Measurements from ENCODE around the gene DNMT3A. TPM values are rescaled to one million over a fixed set of nuclear protein-coding genes. Genes with fewer than 3 reads are reported as not detected.

DNMT3A gene
- total and polyA plus RNA-seq, 2 donors from 2014 or later, result 6.5 to 31.4 TPM

DNA sequence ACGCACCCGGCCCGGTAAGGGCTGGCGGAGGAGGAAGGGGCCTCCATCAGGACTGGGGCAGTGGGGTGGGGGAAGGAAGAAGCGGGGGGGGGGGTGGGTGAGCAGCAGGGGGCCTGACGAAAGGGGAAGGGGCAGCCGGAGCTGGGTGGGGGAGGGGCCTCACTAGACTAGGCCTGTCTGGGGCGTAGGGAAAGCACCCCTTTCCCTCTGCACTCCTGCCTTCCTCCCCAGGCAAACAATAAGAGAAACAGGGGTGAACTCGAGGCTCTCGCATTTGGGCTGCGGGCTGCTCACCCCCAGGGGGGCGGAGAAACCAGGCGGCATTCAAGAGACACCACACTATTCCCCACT is 90.7 kb downstream of the DNMT3A start:
- intact Hi-C loops (cut with DNase I), result no loop called here
- TF ChIP-seq, protein P1, sequence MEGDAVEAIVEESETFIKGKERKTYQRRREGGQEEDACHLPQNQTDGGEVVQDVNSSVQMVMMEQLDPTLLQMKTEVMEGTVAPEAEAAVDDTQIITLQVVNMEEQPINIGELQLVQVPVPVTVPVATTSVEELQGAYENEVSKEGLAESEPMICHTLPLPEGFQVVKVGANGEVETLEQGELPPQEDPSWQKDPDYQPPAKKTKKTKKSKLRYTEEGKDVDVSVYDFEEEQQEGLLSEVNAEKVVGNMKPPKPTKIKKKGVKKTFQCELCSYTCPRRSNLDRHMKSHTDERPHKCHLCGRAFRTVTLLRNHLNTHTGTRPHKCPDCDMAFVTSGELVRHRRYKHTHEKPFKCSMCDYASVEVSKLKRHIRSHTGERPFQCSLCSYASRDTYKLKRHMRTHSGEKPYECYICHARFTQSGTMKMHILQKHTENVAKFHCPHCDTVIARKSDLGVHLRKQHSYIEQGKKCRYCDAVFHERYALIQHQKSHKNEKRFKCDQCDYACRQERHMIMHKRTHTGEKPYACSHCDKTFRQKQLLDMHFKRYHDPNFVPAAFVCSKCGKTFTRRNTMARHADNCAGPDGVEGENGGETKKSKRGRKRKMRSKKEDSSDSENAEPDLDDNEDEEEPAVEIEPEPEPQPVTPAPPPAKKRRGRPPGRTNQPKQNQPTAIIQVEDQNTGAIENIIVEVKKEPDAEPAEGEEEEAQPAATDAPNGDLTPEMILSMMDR (IDR thresholded peaks at IDR 0.05; ENCODE audit: borderline replicate concordance, extremely low read depth, insufficient read depth), result no peak
- FAIRE-seq, result no peak

DNA sequence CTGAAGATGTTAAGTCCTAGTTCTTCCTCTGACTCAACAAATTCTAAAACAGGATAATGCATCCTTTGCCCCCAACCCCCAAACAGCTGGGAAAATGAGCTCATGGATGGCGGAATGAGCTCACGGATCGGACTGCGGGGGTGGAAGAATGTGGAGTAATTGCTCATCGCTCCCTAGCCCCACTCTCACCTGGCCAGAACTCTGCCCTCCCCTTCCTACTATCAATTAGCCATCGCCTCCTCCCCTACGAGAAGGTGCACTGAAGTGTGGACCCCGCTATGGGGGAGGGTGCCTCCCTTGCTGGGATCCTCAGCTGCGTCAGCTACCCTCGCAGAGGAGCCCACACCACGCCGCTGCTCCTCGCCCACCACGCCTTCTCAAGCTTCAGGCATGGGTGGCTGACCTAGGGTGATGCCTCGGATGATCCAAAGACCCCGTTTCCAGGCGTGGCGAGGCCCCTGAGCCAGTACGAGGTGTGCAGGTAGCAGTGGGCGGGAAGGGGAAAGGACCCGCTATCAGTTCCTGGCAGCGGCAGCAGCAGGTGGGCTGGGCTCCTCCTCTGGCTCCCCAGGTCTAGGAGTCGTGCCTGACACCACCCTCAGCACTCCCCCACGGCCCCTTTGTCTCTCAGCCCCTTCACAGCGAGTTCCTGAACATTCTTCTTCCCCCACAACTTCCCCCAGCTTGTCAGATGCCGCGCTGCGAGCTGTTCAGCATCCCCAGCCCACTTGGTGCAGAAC is 91.2 kb downstream of the DNMT3A start:
- H3K9me3 ChIP-seq (ENCODE audit: control insufficient read depth in 2 of 3, insufficient read depth in 1 of 3, low read length in 3 of 3), result no peaks in the 10 kb centered on the region
- H3K4me3 ChIP-seq (ENCODE audit: low read length in 3 of 3), result peak overlapping the region in 1 of 3 donors; percentile 54
- intact Hi-C loops (cut with DNase I), result no loop called here
- TF ChIP-seq, protein P1 (IDR thresholded peaks at IDR 0.05; ENCODE audit: borderline replicate concordance, extremely low read depth, insufficient read depth), result no peak
- FAIRE-seq (no peak), DNase-seq (peak in 4 of 5 donors; percentile 77 to 87 (median 84))
- H3K36me3 ChIP-seq (ENCODE audit: control insufficient read depth in 2 of 3, insufficient read depth in 3 of 3, low read length in 3 of 3), result peaks cover under 1 to 19% (median 19%) of the 10 kb centered on the region in 3 donors
- no peak overlapping the region for H3K27ac ChIP-seq (ENCODE audit: low read depth in 2 of 2, low read length in 2 of 2)
- peak overlapping the region in 1 of 3 donors; percentile 20 for H3K9ac ChIP-seq (ENCODE audit: low read length in 3 of 3)
- no peaks in the 10 kb centered on the region for H3K27me3 ChIP-seq (ENCODE audit: control insufficient read depth, insufficient read depth, low read length)
- peaks cover 0 to 5% (median 0%) of the 10 kb centered on the region in 3 donors for H3K4me1 ChIP-seq (ENCODE audit: control insufficient read depth in 2 of 3, insufficient read depth in 2 of 3, low read depth in 1 of 3, low read length in 3 of 3)

More for the DNA sequence above, 90.7 kb downstream of the DNMT3A start:
- DNase-seq, result peak in 2 of 5 donors; percentile 53 to 88
- Histone ChIP-seq H3K4me3 (ENCODE audit: low read length in 3 of 3) (peak overlapping the region in 2 of 3 donors; percentile 51 to 59), H3K27me3 (ENCODE audit: control insufficient read depth, insufficient read depth, low read length) (no peaks in the 10 kb centered on the region), H3K9ac (ENCODE audit: low read length in 3 of 3) (no peak overlapping the region), H3K4me1 (ENCODE audit: control insufficient read depth in 2 of 3, insufficient read depth in 2 of 3, low read depth in 1 of 3, low read length in 3 of 3) (peaks cover 0 to 5% (median 0%) of the 10 kb centered on the region in 3 donors), H3K9me3 (ENCODE audit: control insufficient read depth in 2 of 3, insufficient read depth in 1 of 3, low read length in 3 of 3) (no peaks in the 10 kb centered on the region), H3K36me3 (ENCODE audit: control insufficient read depth in 2 of 3, insufficient read depth in 3 of 3, low read length in 3 of 3) (peaks cover 3 to 18% (median 17%) of the 10 kb centered on the region in 3 donors), H3K27ac (ENCODE audit: low read depth in 2 of 2, low read length in 2 of 2) (no peak overlapping the region)

DNA sequence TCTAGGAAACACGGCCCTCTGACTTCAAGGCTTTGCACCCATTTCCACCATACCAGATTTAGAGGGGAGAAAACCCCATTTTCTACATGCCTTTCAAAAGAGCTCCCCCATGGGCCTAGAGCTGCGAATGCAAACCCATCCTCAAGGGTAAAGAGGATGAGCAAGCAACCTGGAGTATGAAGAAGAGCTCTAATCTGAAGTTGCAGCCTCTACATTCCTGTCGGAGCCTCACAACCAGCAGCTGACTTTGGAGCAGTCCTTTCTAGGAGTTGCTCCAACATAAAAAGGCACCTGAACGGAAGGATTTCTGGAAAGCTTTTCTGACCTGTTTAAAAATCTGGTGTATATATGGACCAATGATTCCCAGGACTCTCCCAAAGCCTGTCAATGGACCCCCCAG is 91.9 kb downstream of the DNMT3A start:
- intact Hi-C loops (cut with DNase I), result no loop called here
- Histone ChIP-seq H3K4me3 (ENCODE audit: low read length in 3 of 3) (no peak overlapping the region), H3K9ac (ENCODE audit: low read length in 3 of 3) (no peak overlapping the region), H3K36me3 (ENCODE audit: control insufficient read depth in 2 of 3, insufficient read depth in 3 of 3, low read length in 3 of 3) (peaks cover 3 to 24% (median 20%) of the 10 kb centered on the region in 3 donors), H3K27me3 (ENCODE audit: control insufficient read depth, insufficient read depth, low read length) (no peaks in the 10 kb centered on the region), H3K27ac (ENCODE audit: low read depth in 2 of 2, low read length in 2 of 2) (no peak overlapping the region), H3K9me3 (ENCODE audit: control insufficient read depth in 2 of 3, insufficient read depth in 1 of 3, low read length in 3 of 3) (no peaks in the 10 kb centered on the region), H3K4me1 (ENCODE audit: control insufficient read depth in 2 of 3, insufficient read depth in 2 of 3, low read depth in 1 of 3, low read length in 3 of 3) (peaks cover 0 to 5% (median 0%) of the 10 kb centered on the region in 3 donors)
- no peak for DNase-seq
- no peak for FAIRE-seq
- TF ChIP-seq, protein P1 (IDR thresholded peaks at IDR 0.05; ENCODE audit: borderline replicate concordance, extremely low read depth, insufficient read depth), result no peak
